HEK293 (cell line): Measurements from ENCODE around the gene RNF151.
A peak's percentile ranks its signal among the peaks of the same experiment; 100 is the strongest.

ENCODE experiments used
- CTCF ChIA-PET: fragments of 350-600 bp; formaldehyde crosslinking; extraction: SDS; loops from one replicate; lab custom pipeline; 2021; ENCODE audit warnings: antibody characterized with exemption; lab: Yijun Ruan, JAX
- POLR2A ChIA-PET: fragments of 300-600 bp; formaldehyde crosslinking; extraction: SDS; loops from one replicate; lab custom pipeline; 2020; ENCODE audit warnings: antibody characterized with exemption, inconsistent platforms; lab: Yijun Ruan, JAX
- H3K27ac ChIP-seq: fragments of 200-500 bp; sonication (Bioruptor generic); 2 replicates; pipeline ENCODE4 v1.5.1; 2014; ENCODE audit warnings: low read depth, low read length, control low read depth, inconsistent platforms; ENCODE audit errors: extremely low read depth
- H3K36me3 ChIP-seq, 2 experiments: fragments of 200-500 bp in 1 of 2; sonication (Bioruptor generic) in 1 of 2; 1 replicate in 1 of 2; 2 replicates in 1 of 2; pipeline ENCODE4 v1.5.1; 2014 to 2017; ENCODE audit warnings: inconsistent platforms in 2 of 2, low read length in 2 of 2; ENCODE audit not compliant: control insufficient read depth in 2 of 2, insufficient read depth in 1 of 2
- H3K4me1 ChIP-seq: fragments of 200-500 bp; sonication (Bioruptor generic); 2 replicates; pipeline ENCODE4 v1.5.1; 2014; ENCODE audit warnings: mild to moderate bottlenecking, low read length, inconsistent platforms; ENCODE audit not compliant: control insufficient read depth, insufficient read depth
- H3K4me3 ChIP-seq: 2 replicates; pipeline ENCODE4 v1.5.1; 2011; ENCODE audit warnings: low read depth, mild to moderate bottlenecking, control low read depth, low read length, moderate library complexity
- H3K9me3 ChIP-seq: fragments of 200-500 bp; sonication (Bioruptor generic); 2 replicates; pipeline ENCODE4 v1.5.1; 2014; ENCODE audit warnings: low read depth, low read length, inconsistent platforms; ENCODE audit not compliant: control insufficient read depth, insufficient read depth
- EGR2 ChIP-seq: fragments of 450-650 bp; formaldehyde crosslinking; IDR thresholded peaks from 2 replicates; pipeline ENCODE4 v1.5.1; 2016; ENCODE audit warnings: low read depth, missing biosample characterization, missing genetic modification characterization
- GLIS1 ChIP-seq: fragments of 450-650 bp; formaldehyde crosslinking; IDR thresholded peaks from 2 replicates; pipeline ENCODE4 v1.5.1; 2016; ENCODE audit warnings: missing biosample characterization, missing genetic modification characterization
- KLF1 ChIP-seq: fragments of 450-650 bp; formaldehyde crosslinking; IDR thresholded peaks from 2 replicates; pipeline ENCODE4 v1.5.1; 2016; ENCODE audit warnings: missing biosample characterization, missing genetic modification characterization
- KLF8 ChIP-seq: fragments of 450-650 bp; formaldehyde crosslinking; IDR thresholded peaks from 2 replicates; pipeline ENCODE4 v1.5.1; 2016; ENCODE audit warnings: missing biosample characterization, missing genetic modification characterization
- RBAK ChIP-seq: fragments of 450-650 bp; formaldehyde crosslinking; IDR thresholded peaks from 2 replicates; pipeline ENCODE4 v1.5.1; 2016; ENCODE audit warnings: missing biosample characterization, missing genetic modification characterization
- ZFHX2 ChIP-seq: fragments of 450-650 bp; formaldehyde crosslinking; conservative IDR thresholded peaks from 2 replicates; pipeline ENCODE4 v1.5.1; 2016; ENCODE audit warnings: missing biosample characterization, missing genetic modification characterization
- ZNF138 ChIP-seq: fragments of 450-650 bp; formaldehyde crosslinking; IDR thresholded peaks from 2 replicates; pipeline ENCODE4 v1.5.1; 2016; ENCODE audit warnings: missing biosample characterization, missing genetic modification characterization, borderline replicate concordance
- ZNF146 ChIP-seq: fragments of 450-650 bp; formaldehyde crosslinking; IDR thresholded peaks from 2 replicates; pipeline ENCODE4 v1.5.1; 2016; ENCODE audit warnings: missing biosample characterization, missing genetic modification characterization
- ZNF280D ChIP-seq: fragments of 450-650 bp; formaldehyde crosslinking; IDR thresholded peaks from 2 replicates; pipeline ENCODE4 v1.5.1; 2016; ENCODE audit warnings: missing biosample characterization, missing genetic modification characterization
- ZNF311 ChIP-seq: fragments of 450-650 bp; formaldehyde crosslinking; IDR thresholded peaks from 2 replicates; pipeline ENCODE4 v1.5.1; 2017; ENCODE audit warnings: missing biosample characterization, missing genetic modification characterization, borderline replicate concordance
- ZNF335 ChIP-seq: fragments of 450-650 bp; formaldehyde crosslinking; conservative IDR thresholded peaks from 2 replicates; pipeline ENCODE4 v1.5.1; 2016; ENCODE audit warnings: missing biosample characterization, missing genetic modification characterization
- ZNF366 ChIP-seq: fragments of 450-650 bp; formaldehyde crosslinking; conservative IDR thresholded peaks from 2 replicates; pipeline ENCODE4 v1.5.1; 2016; ENCODE audit warnings: missing biosample characterization, missing genetic modification characterization
- ZNF449 ChIP-seq: fragments of 450-650 bp; formaldehyde crosslinking; IDR thresholded peaks from 2 replicates; pipeline ENCODE4 v1.5.1; 2017; ENCODE audit warnings: missing biosample characterization, mild to moderate bottlenecking, missing genetic modification characterization, moderate library complexity
- ZNF548 ChIP-seq: fragments of 450-650 bp; formaldehyde crosslinking; IDR thresholded peaks from 2 replicates; pipeline ENCODE4 v1.5.1; 2016; ENCODE audit warnings: missing biosample characterization, missing genetic modification characterization
- ZNF580 ChIP-seq: fragments of 450-650 bp; formaldehyde crosslinking; IDR thresholded peaks from 2 replicates; pipeline ENCODE4 v1.5.1; 2016; ENCODE audit warnings: missing biosample characterization, missing genetic modification characterization
- ZNF785 ChIP-seq: fragments of 450-650 bp; formaldehyde crosslinking; IDR thresholded peaks from 2 replicates; pipeline ENCODE4 v1.5.1; 2016; ENCODE audit warnings: missing biosample characterization, missing genetic modification characterization
- ZSCAN16 ChIP-seq: fragments of 450-650 bp; formaldehyde crosslinking; IDR thresholded peaks from 2 replicates; pipeline ENCODE4 v1.5.1; 2016; ENCODE audit warnings: missing biosample characterization, missing genetic modification characterization

RNF151 gene

GRCh38 chr16:1979271-1980029, 12.8 kb downstream of the RNF151 start:
- no peak overlapping the region for H3K27ac ChIP-seq
- H3K4me3 ChIP-seq = peak overlapping the region; percentile 7; the same call in 1 of the 2 replicates

GRCh38 chr16:1980030-1980769, 13.5 kb downstream of the RNF151 start:
- H3K9me3 ChIP-seq = no peaks in the 10 kb centered on the region
- TF ChIP-seq KLF1 (tag by site-specific recombination) = 0 out of 2 replicates have a peak, but pooled peaks have one; percentile 13
- no peak for TF ChIP-seq ZNF366 (tag by site-specific recombination)
- no peak for TF ChIP-seq ZNF548
- TF ChIP-seq EGR2 (tag by site-specific recombination) = peak; percentile 49
- peak; percentile 29 for TF ChIP-seq ZFHX2 (tag by site-specific recombination)
- TF ChIP-seq ZNF311 (tag by site-specific recombination) = no peak
- TF ChIP-seq ZNF138 (tag by site-specific recombination) = no peak
- no peak overlapping the region for H3K4me3 ChIP-seq
- H3K36me3 ChIP-seq = peaks cover 0 to 47% of the 10 kb centered on the region in 2 experiments; a peak in 1 of 3 replicates
- ChIA-PET POLR2A (interaction anchor here (1.3 to 10.1 kb wide), 3 partner anchors 15 to 198 kb away, joined by 3 to 76 read pairs (median 3); partner anchors contain the start of genes MSRB1, NUBP2, RPS2 and SPSB3), CTCF (interaction anchor here (0.5 to 0.8 kb wide), 2 partner anchors 14 to 118 kb away, joined by 3 to 4 read pairs; no protein-coding TSS in a partner anchor)
- H3K4me1 ChIP-seq = peaks cover 7% of the 10 kb centered on the region; the same call in 1 of the 2 replicates
- no peak overlapping the region for H3K27ac ChIP-seq

More at GRCh38 chr16:1979271-1980029, 12.8 kb downstream of the RNF151 start:
- CTCF ChIA-PET = interaction anchor here (0.6 to 0.7 kb wide), 2 partner anchors 8 to 115 kb away, joined by 3 to 6 read pairs; no protein-coding TSS in a partner anchor
- POLR2A ChIA-PET = interaction anchor here (0.6 to 10.1 kb wide), 5 partner anchors 14 to 197 kb away, joined by 3 to 76 read pairs (median 4); partner anchors contain the start of genes MSRB1, NUBP2, RPS2 and SPSB3
- Histone ChIP-seq H3K4me1 (peaks cover 4% of the 10 kb centered on the region; the same call in 1 of the 2 replicates), H3K36me3 (peaks cover 0 to 54% of the 10 kb centered on the region in 2 experiments; a peak in 1 of 3 replicates), H3K9me3 (no peaks in the 10 kb centered on the region)
- TF ChIP-seq KLF8 (tag by site-specific recombination) (peak; percentile 32; the same call in 1 of the 2 replicates), KLF1 (tag by site-specific recombination) (peak; percentile 16; the same call in 1 of the 2 replicates), ZNF280D (tag by site-specific recombination) (no peak)

- Histone ChIP-seq H3K36me3 (peaks cover 0 to 47% of the 10 kb centered on the region in 2 experiments; a peak in 1 of 3 replicates), H3K4me1 (peaks cover 7% of the 10 kb centered on the region; the same call in 1 of the 2 replicates), H3K4me3 (no peak overlapping the region), H3K27ac (no peak overlapping the region), H3K9me3 (no peaks in the 10 kb centered on the region)
- TF ChIP-seq ZSCAN16 = no peak
- POLR2A ChIA-PET = interaction anchor here (1.3 to 10.1 kb wide), 3 partner anchors 15 to 174 kb away, joined by 3 to 76 read pairs (median 8); partner anchors contain the start of genes MSRB1, RPS2 and TRAF7
- CTCF ChIA-PET = interaction anchor here (0.5 to 0.8 kb wide), 3 partner anchors 15 to 118 kb away, joined by 3 to 4 read pairs (median 3); no protein-coding TSS in a partner anchor
Observed at GRCh38 chr16:1980770-1981087, 14.1 kb downstream of the RNF151 start.

GRCh38 chr16:1981398-1981836, 14.8 kb downstream of the RNF151 start, which contains the start of gene NOXO1:
NOXO1 (minus strand) TSS chr16:1981469; CDS start chr16:1981179, 290 bp downstream.
- H3K4me3 ChIP-seq = no peak within 1 kb of the TSS
- H3K27ac ChIP-seq = no peak within 1 kb of the TSS
- peaks cover 0 to 47% of the 10 kb centered on the region in 2 experiments; a peak in 1 of 3 replicates for H3K36me3 ChIP-seq
- no peaks in the 10 kb centered on the region for H3K9me3 ChIP-seq
- POLR2A ChIA-PET = interaction anchor here (1.0 to 10.1 kb wide), 3 partner anchors 16 to 174 kb away, joined by 3 to 76 read pairs (median 8); partner anchors contain the start of genes RPS2 and TRAF7
- peaks cover 7% of the 10 kb centered on the region; the same call in 1 of the 2 replicates for H3K4me1 ChIP-seq
- CTCF ChIA-PET = interaction anchor here (0.5 kb wide), 1 partner anchor 82 kb away, joined by 3 read pairs; no protein-coding TSS in a partner anchor
- TF ChIP-seq RBAK = no peak
- TF ChIP-seq ZNF146 (tag by site-specific recombination) = no peak
- 0 out of 2 replicates have a peak, but pooled peaks have one; percentile 13 for TF ChIP-seq ZNF335
- TF ChIP-seq ZSCAN16 = no peak
- 0 out of 2 replicates have a peak, but pooled peaks have one; percentile 21 for TF ChIP-seq ZNF449
- no peak for TF ChIP-seq ZNF580 (tag by site-specific recombination)
- peak; percentile 23; the same call in 1 of the 2 replicates for TF ChIP-seq GLIS1
- TF ChIP-seq ZNF785 = no peak
